ENCODE results near the gene CDK19.

The CDK19 gene

DNA sequence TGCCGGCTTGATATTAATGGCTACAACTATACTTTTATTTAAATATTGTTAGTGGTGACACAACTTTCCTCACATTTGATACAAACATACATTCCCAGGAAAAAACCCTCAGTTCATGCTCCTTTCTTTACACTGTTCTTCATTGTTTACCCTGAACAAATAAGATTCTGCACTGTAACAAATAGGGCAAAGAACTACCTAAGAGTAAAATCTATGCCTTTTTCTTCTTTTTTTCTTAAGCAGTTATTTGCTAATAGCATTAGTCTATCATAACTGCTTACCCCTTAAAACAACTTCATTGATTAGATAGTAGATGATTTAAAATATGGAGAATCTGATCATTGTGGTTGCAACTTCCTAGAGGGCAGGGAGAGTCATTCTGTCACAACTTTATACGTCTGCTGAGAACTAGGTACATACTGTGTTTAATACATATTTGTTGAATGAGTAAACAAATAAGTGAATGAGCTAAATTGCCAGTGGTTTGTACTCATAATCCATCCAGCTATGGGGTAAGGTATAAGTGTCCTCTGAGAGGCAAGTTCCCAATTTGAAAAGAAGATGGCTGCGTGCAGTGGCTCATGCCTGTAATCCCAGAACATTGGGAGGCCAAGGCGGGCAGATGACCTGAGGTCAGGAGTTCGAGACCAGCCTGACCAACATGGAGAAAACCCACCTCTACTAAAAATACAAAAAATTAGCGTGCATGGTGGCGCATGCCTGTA, 161.0 kb downstream of the CDK19 start:
- DNase-seq: no peak

DNA sequence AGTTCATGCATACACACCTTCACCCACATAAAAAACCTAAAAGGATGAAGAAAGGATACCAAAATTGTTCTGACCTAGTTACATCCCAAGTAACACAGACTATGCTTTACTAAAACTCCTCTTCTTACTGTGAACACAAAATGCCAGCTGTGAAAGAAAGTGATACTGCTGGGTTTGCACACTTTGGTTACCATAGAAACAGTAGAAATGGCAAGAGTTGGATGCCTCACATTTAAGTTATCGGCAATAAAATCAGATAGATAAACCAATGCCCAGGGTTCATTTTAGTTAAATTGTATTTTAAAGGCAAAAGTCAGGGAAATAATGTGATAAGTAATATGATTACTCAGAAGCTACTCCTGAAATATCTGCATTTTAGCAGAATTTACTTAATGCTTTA, 161.9 kb downstream of the CDK19 start:
- no peak for DNase-seq

DNA sequence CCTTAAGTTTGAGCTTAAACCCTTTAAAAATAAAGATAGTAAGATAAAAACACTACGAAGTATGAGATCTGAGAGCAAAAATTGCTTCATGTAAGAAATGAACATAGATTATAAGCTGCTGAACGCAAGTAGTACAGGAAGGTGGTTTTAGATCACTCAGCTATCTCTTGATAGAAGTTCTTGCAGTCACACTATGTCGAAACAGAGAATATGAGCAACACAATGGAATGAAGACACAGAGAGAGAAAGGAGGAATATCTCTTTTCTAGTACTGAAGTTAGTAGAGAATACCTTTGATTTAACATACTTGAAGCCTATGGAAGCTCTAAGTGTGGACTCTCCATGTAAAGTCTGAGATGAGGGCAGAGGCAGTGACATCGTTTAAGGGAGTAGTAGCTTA, 162.7 kb downstream of the CDK19 start:
- no peak for DNase-seq

DNA sequence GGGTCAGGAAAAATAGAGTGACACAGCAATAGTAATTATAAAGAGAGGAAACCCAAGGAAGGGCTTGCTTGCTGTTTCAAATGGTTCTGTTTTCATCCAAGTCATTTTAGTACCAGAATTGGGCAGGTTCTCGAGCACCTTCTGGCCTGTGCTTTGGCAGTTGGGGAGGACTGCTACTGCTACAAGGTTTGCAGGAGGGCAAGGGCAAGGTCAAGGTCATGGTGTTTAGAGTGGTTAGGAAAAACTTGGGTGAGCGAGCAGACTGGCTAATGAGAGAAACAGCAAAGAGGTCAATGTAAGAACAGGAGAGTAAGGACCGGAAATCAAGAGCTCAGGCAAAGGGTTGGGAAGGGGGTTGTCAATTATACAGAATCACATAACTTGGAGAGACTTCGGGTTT, 164.5 kb downstream of the CDK19 start:
- no peak for DNase-seq

DNA sequence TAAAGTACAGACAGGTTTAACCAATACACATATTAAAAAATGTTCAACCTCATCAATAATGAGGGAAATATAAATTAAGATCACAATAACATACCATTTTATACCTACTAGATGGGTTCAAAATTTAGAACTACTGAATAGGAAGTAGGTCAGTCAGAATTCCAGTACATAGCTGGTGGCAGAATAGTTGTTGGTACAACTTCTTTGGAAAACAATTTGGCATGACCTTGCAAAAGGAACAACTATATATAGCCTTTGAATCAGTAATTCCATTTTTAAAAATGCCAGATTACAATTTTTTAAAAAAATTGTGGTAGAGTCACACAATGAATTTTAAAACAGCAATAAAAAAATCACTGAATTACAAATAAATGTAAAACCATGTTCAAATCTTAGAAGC, 165.6 kb downstream of the CDK19 start:
- no peak for DNase-seq

DNA sequence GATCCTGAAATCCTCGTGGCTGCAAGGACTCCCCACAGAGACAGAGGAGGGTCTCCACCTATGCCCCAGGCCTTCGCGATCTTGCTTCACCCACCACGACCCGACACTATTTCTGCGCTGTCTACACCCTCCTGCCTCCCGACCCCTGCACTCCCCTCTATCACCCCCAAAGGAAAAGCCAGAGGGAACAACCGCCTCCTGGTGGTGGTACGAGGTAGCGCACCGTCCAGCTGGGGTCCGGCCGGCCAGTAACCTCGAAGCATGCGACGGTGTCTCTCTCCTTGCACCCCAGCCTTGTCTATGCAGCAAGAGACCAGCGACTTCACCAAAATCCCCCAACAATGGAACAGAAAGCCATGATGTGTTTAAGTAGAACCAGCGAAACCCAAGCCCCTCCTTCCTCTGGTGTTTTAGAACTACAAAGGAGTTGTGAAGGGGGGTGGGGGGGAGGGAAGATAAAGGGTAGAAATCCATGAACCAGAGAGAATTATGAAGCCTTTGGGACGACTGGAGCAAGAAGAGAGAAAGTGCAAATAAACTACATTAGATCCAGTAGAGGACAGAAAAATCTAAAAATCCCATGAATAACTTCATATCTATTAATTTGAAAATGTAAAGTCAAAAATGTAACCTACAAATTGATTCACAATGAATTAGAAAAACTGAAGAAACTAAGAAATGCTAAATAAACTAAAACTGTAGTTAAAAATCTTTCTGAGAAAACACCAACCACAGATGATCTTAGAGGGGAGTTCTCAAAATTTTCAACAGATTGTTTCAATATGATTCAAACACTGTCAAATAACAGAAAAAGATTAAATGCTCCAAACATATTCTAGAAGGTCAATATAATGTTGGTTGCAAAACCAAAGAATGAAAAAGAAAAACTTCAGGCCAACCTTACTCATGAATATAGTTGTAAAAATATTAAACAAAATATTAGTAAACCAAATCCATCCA, 168.0 kb downstream of the CDK19 start:
- no peak for DNase-seq

DNA sequence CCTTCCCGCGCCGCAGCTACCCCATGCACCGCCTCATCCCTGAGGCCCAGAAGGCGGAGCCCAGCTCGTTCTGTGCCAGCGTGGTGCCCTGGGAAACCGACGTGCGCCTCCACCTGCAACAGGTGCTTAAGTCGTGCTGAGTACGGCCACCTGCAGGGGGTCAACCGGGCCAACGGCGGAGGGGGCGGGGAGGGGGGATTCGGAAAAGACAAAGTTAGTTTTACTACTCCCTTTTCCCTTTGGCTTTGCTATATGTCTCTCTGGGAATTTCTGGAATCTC, 168.9 kb downstream of the CDK19 start:
- DNase-seq: no peak

DNA sequence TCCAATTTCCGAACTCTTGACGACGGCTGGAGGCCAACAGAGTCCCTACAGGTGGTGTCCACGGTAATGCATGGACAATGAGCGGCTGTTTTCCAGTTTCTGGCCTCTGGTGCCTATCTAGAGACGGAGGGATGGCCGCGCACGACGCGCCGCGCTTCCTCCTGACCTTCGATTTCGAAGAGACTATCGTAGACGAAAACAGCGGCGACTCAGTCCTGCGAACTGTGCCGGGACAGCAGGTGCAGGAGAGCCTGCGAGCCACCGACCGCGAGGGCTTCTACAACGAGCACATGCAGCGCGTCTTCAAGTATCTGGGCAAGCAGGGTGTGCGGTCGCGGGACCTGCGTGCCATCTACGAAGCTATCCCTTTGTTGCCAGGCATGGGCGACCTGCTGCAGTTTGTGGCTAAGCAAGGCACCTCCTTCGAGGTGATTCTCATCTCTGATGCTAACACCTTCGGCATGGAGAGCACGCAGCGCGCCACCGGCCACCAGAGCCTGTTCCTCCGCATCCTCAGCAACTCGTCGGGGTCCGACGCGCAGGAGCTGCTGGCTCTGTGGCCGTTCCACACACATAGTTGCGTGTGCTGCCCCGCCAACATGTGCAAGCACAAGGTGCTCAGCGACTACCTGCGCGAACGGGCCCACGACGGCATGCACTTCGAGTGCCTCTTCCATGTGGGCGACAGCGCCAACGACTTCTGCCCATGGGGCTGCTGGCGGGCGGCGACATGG, 169.4 kb downstream of the CDK19 start:
- peak; percentile 12 for DNase-seq

DNA sequence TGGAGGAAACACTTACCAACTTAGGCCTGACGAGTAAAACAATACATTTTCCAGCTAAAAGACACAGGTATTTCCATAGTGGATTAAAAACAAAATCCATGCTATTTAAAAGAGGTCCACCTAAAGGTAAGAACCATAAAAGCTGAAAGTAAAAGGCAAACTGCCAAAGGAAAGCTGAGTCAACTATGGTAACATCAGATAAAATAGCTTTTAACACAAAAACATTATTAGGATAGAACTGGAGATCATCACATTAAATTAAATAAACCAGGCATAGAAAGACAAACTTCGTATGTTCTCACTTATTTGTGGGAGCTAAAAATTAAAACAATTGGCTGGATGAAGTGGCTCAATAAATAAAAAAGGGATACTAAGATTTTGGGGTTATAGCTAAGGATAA, 172.1 kb downstream of the CDK19 start:
- no peak for DNase-seq

DNA sequence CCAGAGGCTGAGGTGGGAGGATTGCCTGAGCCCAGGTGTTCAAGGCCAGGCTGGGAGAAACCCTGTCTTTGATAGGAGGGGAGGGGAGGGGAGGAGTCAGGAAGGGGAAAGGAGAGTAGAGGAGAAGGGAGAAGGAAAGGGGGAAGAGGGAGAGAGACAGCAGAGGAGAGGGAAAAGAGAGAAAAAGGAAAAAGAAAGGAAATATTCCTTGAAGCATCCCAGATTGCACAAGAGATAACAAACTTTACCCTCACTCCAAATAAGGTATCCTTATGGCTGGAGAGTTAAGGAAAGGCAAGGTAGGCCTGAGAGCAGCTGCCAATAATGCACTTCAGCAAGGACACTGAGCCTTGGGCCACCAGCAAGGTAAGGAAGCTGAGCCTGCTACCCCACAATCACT, 172.6 kb downstream of the CDK19 start:
- DNase-seq: no peak

DNA sequence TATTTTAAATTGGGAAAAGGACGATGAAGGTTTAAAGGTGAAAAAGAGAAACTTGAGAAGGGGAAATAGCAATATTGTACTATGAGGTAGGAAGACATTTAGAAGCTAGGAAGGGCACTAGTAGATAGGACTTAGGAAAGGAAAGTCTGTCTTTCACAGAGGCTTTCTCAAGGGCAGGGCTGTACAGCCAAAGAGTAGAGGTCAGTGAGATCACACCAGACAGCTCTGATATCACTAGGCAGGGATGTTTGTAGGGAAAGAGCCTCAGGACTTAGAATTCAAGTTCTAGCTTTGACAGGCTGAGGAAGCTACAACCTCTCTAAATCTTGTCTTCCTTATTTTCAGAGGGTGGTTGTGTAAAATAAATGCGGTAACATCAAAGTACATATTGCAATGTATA, 178.5 kb downstream of the CDK19 start:
- no peak for DNase-seq

DNA sequence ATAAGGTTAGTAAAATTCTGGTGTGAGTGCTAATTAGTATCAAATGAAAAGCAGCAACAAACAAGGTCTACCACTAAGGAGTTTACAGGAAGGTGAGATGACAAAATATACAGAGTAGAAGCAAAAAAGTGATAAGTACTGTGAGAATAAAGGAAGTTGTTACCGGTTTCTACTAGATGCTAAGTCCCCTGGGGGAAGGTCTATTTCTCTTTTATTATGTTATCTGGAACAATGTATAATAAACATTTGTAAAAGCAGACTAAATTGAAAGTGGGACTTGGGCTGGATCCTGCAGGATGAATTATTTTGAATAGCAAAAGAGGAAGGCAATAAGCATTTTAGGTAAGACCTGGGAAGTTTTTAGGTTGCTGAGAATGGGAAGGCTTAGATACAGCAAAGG, 180.2 kb downstream of the CDK19 start:
- no peak for DNase-seq

DNA sequence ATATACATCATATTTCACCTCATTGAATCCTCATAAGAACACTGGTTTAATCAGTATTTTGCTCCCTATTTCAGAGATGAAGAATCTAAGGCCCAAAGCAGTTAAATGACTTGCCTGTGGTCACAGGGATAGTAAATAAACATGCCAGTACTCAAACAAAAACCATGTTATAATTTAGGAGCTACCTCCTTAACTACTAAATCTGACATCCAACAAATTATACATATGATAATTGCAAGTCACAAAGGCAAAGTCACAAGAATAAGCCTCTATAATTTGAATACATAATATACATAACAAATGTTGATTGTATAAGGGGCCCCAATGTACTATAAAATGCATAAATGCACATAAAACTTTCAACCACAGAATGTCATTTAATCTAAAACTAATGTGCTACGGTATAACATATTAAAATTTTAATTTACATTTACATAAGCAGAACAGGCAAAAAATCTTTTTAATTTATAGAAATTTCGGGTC, 181.5 kb downstream of the CDK19 start:
- DNase-seq: no peak

DNA sequence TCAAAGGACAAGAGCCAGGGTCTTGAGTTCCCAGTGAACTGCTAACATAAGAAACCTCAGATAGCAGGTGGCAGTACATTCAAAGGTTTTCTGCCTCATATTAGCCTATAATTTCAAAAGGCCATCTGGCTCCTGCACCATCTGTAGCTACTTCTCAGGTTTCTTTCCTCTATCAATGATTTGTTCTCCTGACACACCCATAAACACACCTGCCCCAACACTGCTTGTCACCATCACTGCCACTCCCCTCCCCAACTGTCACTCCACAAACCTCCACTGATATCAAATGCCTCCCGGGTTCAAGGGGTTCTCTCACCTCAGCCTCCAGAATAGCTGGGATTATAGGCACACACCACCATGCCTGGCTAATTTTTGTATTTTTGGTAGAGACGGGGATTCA, 186.1 kb downstream of the CDK19 start:
- DNase-seq: no peak

DNA sequence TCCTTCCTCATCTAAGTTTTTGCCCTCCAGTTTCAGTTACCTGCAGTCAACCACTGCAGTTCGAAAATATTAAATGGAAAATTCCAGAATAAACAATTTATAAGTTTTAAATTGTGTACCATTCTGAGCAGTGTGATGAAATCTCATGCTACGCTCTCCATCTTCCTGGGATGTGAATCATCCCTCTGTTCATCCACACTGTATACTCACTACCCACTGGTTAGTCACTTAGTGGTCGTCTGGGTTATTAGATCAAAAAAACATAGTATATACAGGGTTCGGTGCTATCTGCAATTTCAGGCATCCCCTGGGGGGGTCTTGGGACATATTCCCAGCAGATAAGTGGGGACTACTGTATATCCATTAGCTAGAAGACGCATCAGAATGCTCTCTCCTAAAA, 186.9 kb downstream of the CDK19 start:
- DNase-seq: no peak

DNA sequence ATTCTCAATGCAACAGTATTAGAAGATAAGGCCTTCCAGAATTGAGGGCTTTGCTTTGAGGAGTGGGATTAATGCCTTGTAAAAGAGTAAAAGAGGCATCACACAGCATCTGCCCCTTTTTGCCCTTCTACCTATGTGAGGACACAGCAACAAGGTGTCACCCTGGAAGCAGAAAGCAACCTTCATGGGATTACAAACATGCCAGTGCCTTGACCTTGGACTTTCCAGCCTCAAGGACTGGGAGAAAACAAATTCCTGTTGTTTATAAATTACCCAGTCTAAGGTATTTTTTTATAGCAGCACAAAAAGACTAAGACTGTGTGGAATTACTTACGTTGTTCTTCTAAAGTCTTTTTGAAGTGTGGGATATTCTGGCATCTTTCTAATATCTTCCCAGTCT, 188.8 kb downstream of the CDK19 start:
- no peak for DNase-seq

DNA sequence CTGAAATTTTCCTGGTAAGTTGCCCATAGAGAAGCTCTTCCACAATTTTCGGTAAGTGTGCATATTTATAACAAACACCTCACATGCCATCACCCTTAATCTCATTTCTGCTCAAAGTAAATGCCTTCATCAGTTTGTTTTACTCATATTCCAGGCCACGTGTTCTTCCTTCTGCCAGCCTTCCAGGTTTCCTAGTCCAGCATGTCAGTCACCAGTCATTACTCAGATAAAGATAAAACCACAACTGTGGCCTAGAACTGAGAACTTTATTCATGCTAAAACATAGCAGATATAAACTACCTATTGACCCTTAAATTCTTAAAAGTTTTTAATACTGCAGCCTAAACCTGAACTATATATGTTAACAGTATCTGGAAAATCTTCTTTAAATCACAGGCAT, 189.4 kb downstream of the CDK19 start:
- no peak for DNase-seq

DNA sequence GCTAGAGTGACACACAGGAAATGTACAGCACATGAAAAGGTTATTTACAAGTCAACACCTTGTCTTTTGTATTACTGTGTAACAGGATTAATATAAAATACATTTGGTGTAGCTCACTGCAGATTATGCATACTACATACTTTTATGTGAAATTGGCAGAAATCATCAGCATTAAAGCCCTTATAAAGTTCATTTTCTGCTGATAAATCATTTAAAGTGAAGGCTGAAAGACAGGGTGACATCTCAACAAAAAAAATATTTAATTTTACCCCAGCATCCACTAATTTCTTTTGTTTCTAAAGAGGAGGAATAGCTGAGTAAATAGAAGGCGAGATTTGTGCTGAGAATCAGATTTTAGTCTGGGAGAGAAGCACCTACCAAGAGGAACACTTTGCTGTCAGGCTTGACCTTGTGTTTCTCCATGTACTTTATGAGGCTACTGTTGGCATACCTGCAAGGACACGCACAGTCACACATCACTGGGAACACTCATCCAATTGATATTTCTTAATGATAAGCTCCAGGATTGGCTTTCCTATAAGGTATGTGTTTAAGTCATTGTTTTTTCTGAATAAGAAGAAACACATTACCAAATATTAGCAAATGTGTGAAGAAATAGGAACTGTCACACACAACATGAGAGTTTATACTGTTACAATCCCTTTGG, 192.2 kb downstream of the CDK19 start:
- no peak for DNase-seq

DNA sequence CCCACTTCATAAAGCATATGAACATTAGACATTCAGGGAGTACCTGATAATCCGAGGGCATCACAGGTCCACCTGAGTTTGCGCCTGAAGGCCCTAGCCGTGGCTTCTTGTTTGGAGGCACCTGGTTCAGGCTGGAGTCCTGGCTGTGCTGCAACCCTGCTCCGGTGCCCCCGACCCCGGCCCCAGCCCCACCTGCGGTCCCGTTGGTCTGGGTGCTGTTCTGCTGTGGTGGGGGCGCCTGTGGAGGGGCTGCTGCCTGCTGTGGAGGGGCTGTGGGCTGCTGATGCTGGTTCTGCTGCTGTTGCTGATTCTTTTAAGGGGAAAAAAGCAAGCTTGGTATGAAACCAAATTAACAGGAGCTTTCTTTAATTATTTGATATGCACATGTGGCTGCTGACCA, 194.2 kb downstream of the CDK19 start:
- DNase-seq: no peak

DNA sequence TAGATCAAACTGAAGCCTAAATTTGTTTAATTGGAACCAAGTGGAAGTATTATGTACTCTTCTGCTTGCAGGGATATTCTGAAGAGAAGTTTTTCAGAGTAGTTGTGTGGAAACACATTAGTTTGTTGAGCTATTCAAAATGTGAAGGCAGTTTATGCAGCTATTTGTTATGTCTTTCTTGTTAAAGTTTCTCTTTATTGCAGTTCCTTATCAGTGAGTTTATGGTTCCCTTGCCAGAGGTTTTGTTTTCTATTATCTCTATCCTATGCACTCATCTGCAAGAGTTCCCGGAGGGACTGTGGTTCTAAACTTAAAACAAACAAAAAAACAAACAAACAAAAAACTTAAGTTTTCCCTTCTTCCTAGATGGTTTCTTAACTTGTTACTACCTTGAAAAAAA, 195.2 kb downstream of the CDK19 start:
- no peak for DNase-seq

DNA sequence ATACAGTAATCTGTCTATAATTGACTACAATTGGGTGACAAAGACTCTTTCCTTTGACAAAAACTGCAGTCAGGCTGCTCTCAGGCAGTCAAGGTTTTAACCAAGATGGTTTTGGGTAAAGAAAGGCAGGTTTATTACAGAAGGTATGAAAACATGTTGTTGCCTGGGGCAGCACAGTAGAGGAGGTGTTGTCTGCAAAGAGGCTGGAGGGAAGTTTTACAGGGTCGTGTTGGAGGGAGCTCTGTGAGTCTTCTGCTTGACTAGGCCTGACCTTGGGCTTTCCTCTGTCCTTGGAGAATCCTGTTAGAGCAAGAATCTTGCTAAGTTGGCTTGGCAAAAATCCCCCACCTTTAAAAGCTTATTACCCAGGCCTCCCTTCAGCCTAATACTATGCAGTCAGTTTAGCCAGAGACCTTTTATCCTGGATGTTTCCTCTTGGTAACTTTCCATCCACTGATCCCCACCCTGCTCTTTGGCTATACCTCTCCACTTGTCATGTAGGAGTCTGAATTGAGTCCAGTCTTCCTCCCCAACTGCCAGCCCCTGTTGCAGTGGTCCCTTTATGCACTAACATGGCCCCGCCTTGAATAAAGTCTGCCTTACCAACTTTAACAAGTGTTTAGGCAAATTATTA, 195.9 kb downstream of the CDK19 start:
- DNase-seq: no peak

DNA sequence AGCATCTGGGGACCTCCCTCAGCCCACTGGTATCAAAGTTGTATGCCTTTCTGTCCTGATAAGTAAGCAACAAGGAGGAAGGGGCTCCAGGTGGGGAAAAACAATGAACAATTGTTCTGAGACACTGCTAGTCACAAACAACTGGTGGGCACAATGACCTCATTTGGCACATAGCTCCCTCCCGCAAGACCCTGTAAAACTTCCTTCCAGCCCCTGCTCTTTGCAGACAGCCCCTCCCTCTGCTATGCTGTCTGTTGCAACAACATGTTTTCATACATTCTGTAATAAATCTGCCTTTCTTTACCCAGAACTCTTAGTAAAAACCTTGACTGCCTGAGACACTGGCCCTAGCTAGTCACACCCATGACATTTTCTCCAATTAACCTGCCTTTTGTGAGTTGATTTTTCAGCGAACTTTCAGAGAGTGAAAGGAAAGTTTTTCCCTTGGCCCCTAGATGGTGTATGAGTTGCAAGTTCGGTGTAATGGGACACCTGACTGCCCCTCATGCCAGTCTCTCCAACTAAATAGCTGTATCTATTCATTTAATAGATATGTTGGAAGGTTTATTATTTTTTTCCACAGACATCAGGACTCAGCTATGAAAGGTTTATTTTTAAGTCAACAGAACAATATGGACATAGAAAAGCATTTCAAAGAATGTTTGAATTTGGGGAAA, 196.5 kb downstream of the CDK19 start:
- no peak for DNase-seq
